WTC11 (cell line): ENCODE results near the gene HRH3. TPM values are rescaled to one million over a fixed set of nuclear protein-coding genes. Genes with fewer than 3 reads are reported as not detected.

Source experiments
- ATAC-seq: fragments of 200-7000 bp; cut with Tn5 transposase; 2 replicates; pipeline ENCODE4 v1.10.0; 2021; ENCODE audit warnings: mild to moderate bottlenecking, moderate library complexity
- CTCF ChIA-PET: fragments of 300-600 bp; sonication (Branson Sonifier 250); formaldehyde crosslinking; loops from one replicate; lab custom pipeline; 2021; ENCODE audit warnings: antibody characterized with exemption; lab: Charles Lee
- POLR2A ChIA-PET: fragments of 350-600 bp; sonication (Branson Sonifier 250); formaldehyde crosslinking; loops from one replicate; lab custom pipeline; 2021; ENCODE audit warnings: antibody characterized with exemption; lab: Charles Lee
- DNase-seq: peaks from one replicate; pipeline ENCODE4 v3.0.0; 2021; ENCODE audit warnings: low spot score
- H3K27ac Mint-ChIP-seq: 2 replicates; pipeline ENCODE4 v1.8.0; 2021; ENCODE audit warnings: mixed read lengths
- H3K27me3 Mint-ChIP-seq: 2 replicates; pipeline ENCODE4 v1.8.0; 2021; ENCODE audit warnings: low read depth, mild to moderate bottlenecking, moderate library complexity, mixed read lengths
- H3K36me3 Mint-ChIP-seq: 2 replicates; pipeline ENCODE4 v1.8.0; 2021; ENCODE audit warnings: mixed read lengths
- H3K4me1 Mint-ChIP-seq: 2 replicates; pipeline ENCODE4 v1.8.0; 2022; ENCODE audit warnings: mixed read lengths
- H3K4me3 Mint-ChIP-seq: 2 replicates; pipeline ENCODE4 v1.8.0; 2021; ENCODE audit warnings: mild to moderate bottlenecking, moderate library complexity, mixed read lengths
- H3K9me3 Mint-ChIP-seq: 2 replicates; pipeline ENCODE4 v1.8.0; 2021; ENCODE audit warnings: mixed read lengths
- CBFB ChIP-seq: sonication (generic); formaldehyde crosslinking; IDR thresholded peaks from 2 replicates; pipeline ENCODE4 v1.8.1; 2022; ENCODE audit warnings: mild to moderate bottlenecking, low read depth, missing genetic modification reagents
- EMX1 ChIP-seq: fragments of 250-450 bp; sonication (Bioruptor Pico); IDR thresholded peaks from 2 replicates; pipeline ENCODE4 v1.8.0; 2021; ENCODE audit warnings: mild to moderate bottlenecking
- ESRRA ChIP-seq: sonication (generic); formaldehyde crosslinking; IDR thresholded peaks from 2 replicates; pipeline ENCODE4 v1.8.1; 2022; ENCODE audit warnings: mild to moderate bottlenecking, missing genetic modification reagents, borderline replicate concordance
- GTF2I ChIP-seq: fragments of 250-450 bp; sonication (Bioruptor Pico); conservative IDR thresholded peaks from 2 replicates; pipeline ENCODE4 v1.4.0; 2021; ENCODE audit warnings: mild to moderate bottlenecking
- OVOL2 ChIP-seq: fragments of 250-450 bp; sonication (Bioruptor Pico); IDR thresholded peaks from 2 replicates; pipeline ENCODE4 v1.9.0; 2021; ENCODE audit warnings: mild to moderate bottlenecking, borderline replicate concordance
- PRRX2 ChIP-seq: fragments of 250-450 bp; sonication (Bioruptor Pico); IDR thresholded peaks from 2 replicates; pipeline ENCODE4 v1.8.0; 2021; ENCODE audit warnings: mild to moderate bottlenecking
- ZBTB21 ChIP-seq: sonication (generic); formaldehyde crosslinking; IDR thresholded peaks from 2 replicates; pipeline ENCODE4 v1.8.1; 2023; ENCODE audit warnings: mild to moderate bottlenecking, missing genetic modification reagents, borderline replicate concordance
- ZNF423 ChIP-seq: fragments of 250-450 bp; sonication (Bioruptor Pico); IDR thresholded peaks from 2 replicates; pipeline ENCODE4 v2.1.2; 2022; ENCODE audit warnings: mild to moderate bottlenecking, moderate library complexity
- total RNA-seq: library from RNA; stranded (reverse); gene quantifications from 3 replicates; pipeline ENCODE4 v1.2.3, GENCODE V29; 2021
- TF ChIP-seq, protein P1 (sequence below): sonication (generic); formaldehyde crosslinking; IDR thresholded peaks from 2 replicates; pipeline ENCODE4 v1.8.0; 2022; ENCODE audit warnings: mild to moderate bottlenecking, missing genetic modification reagents
- TF ChIP-seq, protein P2 (sequence below): sonication (generic); formaldehyde crosslinking; IDR thresholded peaks from 2 replicates; pipeline ENCODE4 v1.8.0; 2023; ENCODE audit warnings: mild to moderate bottlenecking, missing genetic modification reagents
- TF ChIP-seq, protein P3 (sequence below): sonication (generic); formaldehyde crosslinking; IDR thresholded peaks from 2 replicates; pipeline ENCODE4 v1.8.0; 2023; ENCODE audit warnings: missing genetic modification reagents
- TF ChIP-seq, protein P4 (sequence below): sonication (generic); formaldehyde crosslinking; IDR thresholded peaks from 2 replicates; pipeline ENCODE4 v1.8.1; 2023; ENCODE audit warnings: mild to moderate bottlenecking, moderate library complexity, missing genetic modification reagents
- TF ChIP-seq, protein P5 (sequence below): sonication (generic); formaldehyde crosslinking; IDR thresholded peaks from 2 replicates; pipeline ENCODE4 v1.8.1; 2022; ENCODE audit warnings: mild to moderate bottlenecking, moderate library complexity, missing genetic modification reagents
- TF ChIP-seq, protein P6 (sequence below): sonication (generic); formaldehyde crosslinking; IDR thresholded peaks from 2 replicates; pipeline ENCODE4 v1.8.1; 2023; ENCODE audit warnings: mild to moderate bottlenecking, missing genetic modification reagents, moderate library complexity
- TF ChIP-seq, protein P7 (sequence below): sonication (generic); formaldehyde crosslinking; IDR thresholded peaks from 2 replicates; pipeline ENCODE4 v1.8.0; 2022; ENCODE audit warnings: mild to moderate bottlenecking, missing genetic modification reagents
- TF ChIP-seq, protein P8 (sequence below): fragments of 250-450 bp; sonication (Bioruptor Pico); IDR thresholded peaks from 2 replicates; pipeline ENCODE4 v1.9.0; 2021; ENCODE audit warnings: mild to moderate bottlenecking, borderline replicate concordance
- TF ChIP-seq, protein P9 (sequence below): sonication (generic); formaldehyde crosslinking; IDR thresholded peaks from 2 replicates; pipeline ENCODE4 v1.8.1; 2022; ENCODE audit warnings: mild to moderate bottlenecking, missing genetic modification reagents, moderate library complexity, borderline replicate concordance

HRH3 gene
- total RNA-seq, 1 experiment from 2014 or later, result 3.3 TPM

DNA sequence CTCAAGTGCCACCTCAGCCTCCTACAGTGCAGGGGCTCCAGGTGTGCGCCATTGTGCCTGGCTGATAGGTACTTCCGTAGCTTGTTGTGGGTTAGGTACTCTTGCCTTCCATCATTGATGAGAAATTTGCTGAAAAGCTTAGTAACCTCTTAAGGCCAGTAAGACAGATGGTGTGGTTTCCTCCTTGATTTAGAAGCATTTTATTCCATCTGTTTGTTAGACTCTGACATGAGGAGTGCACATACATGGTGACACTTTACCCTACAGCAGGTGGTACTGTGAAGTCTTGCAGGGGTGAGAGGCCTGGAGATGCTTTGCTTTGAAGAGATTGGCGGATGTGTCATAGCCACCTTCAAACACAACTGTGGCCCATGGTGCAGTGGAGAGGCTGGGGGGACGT, 52.0 kb downstream of the HRH3 start (continued):
- TF ChIP-seq, protein P1, sequence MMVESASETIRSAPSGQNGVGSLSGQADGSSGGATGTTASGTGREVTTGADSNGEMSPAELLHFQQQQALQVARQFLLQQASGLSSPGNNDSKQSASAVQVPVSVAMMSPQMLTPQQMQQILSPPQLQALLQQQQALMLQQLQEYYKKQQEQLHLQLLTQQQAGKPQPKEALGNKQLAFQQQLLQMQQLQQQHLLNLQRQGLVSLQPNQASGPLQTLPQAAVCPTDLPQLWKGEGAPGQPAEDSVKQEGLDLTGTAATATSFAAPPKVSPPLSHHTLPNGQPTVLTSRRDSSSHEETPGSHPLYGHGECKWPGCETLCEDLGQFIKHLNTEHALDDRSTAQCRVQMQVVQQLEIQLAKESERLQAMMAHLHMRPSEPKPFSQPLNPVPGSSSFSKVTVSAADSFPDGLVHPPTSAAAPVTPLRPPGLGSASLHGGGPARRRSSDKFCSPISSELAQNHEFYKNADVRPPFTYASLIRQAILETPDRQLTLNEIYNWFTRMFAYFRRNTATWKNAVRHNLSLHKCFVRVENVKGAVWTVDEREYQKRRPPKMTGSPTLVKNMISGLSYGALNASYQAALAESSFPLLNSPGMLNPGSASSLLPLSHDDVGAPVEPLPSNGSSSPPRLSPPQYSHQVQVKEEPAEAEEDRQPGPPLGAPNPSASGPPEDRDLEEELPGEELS (CRISPR knock-in tag), result no peak
- TF ChIP-seq, protein P2, sequence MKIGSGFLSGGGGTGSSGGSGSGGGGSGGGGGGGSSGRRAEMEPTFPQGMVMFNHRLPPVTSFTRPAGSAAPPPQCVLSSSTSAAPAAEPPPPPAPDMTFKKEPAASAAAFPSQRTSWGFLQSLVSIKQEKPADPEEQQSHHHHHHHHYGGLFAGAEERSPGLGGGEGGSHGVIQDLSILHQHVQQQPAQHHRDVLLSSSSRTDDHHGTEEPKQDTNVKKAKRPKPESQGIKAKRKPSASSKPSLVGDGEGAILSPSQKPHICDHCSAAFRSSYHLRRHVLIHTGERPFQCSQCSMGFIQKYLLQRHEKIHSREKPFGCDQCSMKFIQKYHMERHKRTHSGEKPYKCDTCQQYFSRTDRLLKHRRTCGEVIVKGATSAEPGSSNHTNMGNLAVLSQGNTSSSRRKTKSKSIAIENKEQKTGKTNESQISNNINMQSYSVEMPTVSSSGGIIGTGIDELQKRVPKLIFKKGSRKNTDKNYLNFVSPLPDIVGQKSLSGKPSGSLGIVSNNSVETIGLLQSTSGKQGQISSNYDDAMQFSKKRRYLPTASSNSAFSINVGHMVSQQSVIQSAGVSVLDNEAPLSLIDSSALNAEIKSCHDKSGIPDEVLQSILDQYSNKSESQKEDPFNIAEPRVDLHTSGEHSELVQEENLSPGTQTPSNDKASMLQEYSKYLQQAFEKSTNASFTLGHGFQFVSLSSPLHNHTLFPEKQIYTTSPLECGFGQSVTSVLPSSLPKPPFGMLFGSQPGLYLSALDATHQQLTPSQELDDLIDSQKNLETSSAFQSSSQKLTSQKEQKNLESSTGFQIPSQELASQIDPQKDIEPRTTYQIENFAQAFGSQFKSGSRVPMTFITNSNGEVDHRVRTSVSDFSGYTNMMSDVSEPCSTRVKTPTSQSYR (CRISPR knock-in tag), result no peak

DNA sequence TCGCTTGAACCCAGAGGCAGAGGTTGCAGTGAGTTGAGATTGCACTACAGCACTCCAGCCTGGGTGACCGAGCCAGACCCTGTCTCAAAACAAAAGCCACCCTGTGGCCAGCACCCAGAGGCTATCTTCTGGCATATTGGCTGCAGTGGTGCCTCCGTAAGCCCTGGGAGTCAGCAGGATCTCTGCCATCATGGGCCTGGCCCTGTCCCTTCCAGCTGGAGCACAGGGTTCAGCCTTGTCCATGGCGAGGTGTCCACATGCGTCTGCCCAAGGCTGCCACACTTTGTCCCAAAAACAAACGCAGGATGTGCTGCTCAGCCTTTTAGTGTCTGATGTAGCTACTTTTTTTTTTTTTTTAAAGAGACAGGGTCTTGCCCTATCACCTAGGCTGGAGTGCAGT, 52.6 kb downstream of the HRH3 start:
- Mint-ChIP-seq H3K9me3 (no peaks in the 10 kb centered on the region), H3K4me3 (no peak overlapping the region), H3K27me3 (no peaks in the 10 kb centered on the region), H3K4me1 (no peaks in the 10 kb centered on the region), H3K27ac (no peak overlapping the region), H3K36me3 (peaks cover 33% of the 10 kb centered on the region)
- ATAC-seq (no peak), DNase-seq (no peak)
- ChIA-PET CTCF (interaction anchor here (0.7 to 1.7 kb wide), 3 partner anchors 10 to 830 kb away, joined by 3 to 11 read pairs (median 3); no protein-coding TSS in a partner anchor), POLR2A (no interaction called here)
- TF ChIP-seq OVOL2 (CRISPR knock-in tag) (no peak), ZNF423 (CRISPR knock-in tag) (no peak), ESRRA (CRISPR knock-in tag) (no peak), EMX1 (CRISPR knock-in tag) (no peak), PRRX2 (CRISPR knock-in tag) (no peak)
- TF ChIP-seq, protein P3, sequence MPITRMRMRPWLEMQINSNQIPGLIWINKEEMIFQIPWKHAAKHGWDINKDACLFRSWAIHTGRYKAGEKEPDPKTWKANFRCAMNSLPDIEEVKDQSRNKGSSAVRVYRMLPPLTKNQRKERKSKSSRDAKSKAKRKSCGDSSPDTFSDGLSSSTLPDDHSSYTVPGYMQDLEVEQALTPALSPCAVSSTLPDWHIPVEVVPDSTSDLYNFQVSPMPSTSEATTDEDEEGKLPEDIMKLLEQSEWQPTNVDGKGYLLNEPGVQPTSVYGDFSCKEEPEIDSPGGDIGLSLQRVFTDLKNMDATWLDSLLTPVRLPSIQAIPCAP (CRISPR knock-in tag), result no peak
- TF ChIP-seq, protein P4, sequence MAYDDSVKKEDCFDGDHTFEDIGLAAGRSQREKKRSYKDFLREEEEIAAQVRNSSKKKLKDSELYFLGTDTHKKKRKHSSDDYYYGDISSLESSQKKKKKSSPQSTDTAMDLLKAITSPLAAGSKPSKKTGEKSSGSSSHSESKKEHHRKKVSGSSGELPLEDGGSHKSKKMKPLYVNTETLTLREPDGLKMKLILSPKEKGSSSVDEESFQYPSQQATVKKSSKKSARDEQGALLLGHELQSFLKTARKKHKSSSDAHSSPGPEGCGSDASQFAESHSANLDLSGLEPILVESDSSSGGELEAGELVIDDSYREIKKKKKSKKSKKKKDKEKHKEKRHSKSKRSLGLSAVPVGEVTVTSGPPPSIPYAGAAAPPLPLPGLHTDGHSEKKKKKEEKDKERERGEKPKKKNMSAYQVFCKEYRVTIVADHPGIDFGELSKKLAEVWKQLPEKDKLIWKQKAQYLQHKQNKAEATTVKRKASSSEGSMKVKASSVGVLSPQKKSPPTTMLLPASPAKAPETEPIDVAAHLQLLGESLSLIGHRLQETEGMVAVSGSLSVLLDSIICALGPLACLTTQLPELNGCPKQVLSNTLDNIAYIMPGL, result no peak
- TF ChIP-seq, protein P5, sequence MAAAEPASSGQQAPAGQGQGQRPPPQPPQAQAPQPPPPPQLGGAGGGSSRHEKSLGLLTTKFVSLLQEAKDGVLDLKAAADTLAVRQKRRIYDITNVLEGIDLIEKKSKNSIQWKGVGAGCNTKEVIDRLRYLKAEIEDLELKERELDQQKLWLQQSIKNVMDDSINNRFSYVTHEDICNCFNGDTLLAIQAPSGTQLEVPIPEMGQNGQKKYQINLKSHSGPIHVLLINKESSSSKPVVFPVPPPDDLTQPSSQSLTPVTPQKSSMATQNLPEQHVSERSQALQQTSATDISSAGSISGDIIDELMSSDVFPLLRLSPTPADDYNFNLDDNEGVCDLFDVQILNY (CRISPR knock-in tag), result no peak
- TF ChIP-seq, protein P6, sequence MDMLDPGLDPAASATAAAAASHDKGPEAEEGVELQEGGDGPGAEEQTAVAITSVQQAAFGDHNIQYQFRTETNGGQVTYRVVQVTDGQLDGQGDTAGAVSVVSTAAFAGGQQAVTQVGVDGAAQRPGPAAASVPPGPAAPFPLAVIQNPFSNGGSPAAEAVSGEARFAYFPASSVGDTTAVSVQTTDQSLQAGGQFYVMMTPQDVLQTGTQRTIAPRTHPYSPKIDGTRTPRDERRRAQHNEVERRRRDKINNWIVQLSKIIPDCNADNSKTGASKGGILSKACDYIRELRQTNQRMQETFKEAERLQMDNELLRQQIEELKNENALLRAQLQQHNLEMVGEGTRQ, result no peak
- TF ChIP-seq, protein P7, sequence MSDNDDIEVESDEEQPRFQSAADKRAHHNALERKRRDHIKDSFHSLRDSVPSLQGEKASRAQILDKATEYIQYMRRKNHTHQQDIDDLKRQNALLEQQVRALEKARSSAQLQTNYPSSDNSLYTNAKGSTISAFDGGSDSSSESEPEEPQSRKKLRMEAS (CRISPR knock-in tag), result no peak

DNA sequence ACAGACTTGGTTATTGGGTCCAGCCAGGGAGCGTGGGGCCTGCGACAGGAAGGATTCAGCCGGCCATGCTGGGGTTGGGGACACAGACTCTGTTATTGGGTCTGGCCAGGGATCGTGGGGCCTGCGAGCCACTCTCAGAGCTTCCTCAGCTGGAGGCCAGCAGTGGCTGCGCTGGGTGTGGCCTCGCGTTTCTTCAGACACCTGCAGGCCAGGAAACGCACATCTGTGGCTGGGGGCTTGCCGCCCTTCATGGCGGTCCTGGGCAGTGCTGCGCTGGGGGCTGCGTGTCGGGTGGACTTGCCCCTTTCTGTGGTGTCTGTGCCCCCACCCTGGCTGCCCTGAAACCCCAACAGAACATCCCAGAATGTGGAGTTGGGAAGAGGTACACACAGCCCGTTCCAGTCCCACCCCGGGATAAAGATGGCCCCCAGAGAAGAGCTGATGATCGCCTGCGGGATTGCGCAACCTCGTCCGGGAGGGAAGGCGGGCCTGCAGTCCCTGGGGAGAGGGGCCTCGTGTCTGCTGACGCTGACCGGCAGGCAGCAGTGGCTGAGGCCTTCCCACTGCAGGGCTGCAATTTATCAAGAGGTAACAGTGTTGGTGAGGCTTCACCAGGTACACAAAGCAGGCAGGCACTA, 54.2 kb downstream of the HRH3 start:
- CTCF ChIA-PET, result interaction anchor here (1.7 kb wide), 1 partner anchor 9 kb away, joined by 11 read pairs; no protein-coding TSS in a partner anchor
- TF ChIP-seq GTF2I (CRISPR knock-in tag), result no peak
- no peak for TF ChIP-seq CBFB (CRISPR knock-in tag)
- TF ChIP-seq, protein P8, sequence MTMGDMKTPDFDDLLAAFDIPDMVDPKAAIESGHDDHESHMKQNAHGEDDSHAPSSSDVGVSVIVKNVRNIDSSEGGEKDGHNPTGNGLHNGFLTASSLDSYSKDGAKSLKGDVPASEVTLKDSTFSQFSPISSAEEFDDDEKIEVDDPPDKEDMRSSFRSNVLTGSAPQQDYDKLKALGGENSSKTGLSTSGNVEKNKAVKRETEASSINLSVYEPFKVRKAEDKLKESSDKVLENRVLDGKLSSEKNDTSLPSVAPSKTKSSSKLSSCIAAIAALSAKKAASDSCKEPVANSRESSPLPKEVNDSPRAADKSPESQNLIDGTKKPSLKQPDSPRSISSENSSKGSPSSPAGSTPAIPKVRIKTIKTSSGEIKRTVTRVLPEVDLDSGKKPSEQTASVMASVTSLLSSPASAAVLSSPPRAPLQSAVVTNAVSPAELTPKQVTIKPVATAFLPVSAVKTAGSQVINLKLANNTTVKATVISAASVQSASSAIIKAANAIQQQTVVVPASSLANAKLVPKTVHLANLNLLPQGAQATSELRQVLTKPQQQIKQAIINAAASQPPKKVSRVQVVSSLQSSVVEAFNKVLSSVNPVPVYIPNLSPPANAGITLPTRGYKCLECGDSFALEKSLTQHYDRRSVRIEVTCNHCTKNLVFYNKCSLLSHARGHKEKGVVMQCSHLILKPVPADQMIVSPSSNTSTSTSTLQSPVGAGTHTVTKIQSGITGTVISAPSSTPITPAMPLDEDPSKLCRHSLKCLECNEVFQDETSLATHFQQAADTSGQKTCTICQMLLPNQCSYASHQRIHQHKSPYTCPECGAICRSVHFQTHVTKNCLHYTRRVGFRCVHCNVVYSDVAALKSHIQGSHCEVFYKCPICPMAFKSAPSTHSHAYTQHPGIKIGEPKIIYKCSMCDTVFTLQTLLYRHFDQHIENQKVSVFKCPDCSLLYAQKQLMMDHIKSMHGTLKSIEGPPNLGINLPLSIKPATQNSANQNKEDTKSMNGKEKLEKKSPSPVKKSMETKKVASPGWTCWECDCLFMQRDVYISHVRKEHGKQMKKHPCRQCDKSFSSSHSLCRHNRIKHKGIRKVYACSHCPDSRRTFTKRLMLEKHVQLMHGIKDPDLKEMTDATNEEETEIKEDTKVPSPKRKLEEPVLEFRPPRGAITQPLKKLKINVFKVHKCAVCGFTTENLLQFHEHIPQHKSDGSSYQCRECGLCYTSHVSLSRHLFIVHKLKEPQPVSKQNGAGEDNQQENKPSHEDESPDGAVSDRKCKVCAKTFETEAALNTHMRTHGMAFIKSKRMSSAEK (CRISPR knock-in tag), result no peak
- TF ChIP-seq, protein P9, sequence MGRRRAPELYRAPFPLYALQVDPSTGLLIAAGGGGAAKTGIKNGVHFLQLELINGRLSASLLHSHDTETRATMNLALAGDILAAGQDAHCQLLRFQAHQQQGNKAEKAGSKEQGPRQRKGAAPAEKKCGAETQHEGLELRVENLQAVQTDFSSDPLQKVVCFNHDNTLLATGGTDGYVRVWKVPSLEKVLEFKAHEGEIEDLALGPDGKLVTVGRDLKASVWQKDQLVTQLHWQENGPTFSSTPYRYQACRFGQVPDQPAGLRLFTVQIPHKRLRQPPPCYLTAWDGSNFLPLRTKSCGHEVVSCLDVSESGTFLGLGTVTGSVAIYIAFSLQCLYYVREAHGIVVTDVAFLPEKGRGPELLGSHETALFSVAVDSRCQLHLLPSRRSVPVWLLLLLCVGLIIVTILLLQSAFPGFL (CRISPR knock-in tag), result no peak
- TF ChIP-seq ZBTB21, result no peak

More for the DNA sequence above, 54.2 kb downstream of the HRH3 start:
- ATAC-seq, result no peak
- Mint-ChIP-seq H3K36me3 (peaks cover 30% of the 10 kb centered on the region), H3K4me1 (no peaks in the 10 kb centered on the region), H3K9me3 (no peaks in the 10 kb centered on the region), H3K4me3 (no peak overlapping the region), H3K27ac (no peak overlapping the region), H3K27me3 (no peaks in the 10 kb centered on the region)
- POLR2A ChIA-PET, result no interaction called here
- no peak for DNase-seq
